Keratinocyte (primary cell): Measurements from ENCODE around the gene UTP14C. TPM values are rescaled to one million over a fixed set of nuclear protein-coding genes. Genes with fewer than 3 reads are reported as not detected.

Experiments
- DNase-seq: peaks from one replicate; pipeline ENCODE4 v3.0.0-alpha.2; 2011; ENCODE audit warnings: low read depth, missing footprints, low spot score
- FAIRE-seq: peaks from 2 replicates; lab custom pipeline; 2011; peaks lifted over from hg19 to GRCh38; lab: Jason Lieb, UNC
- H2AFZ ChIP-seq: 2 replicates; pipeline ENCODE4 v1.6.0; 2012; ENCODE audit warnings: low read length, control low read depth, inconsistent platforms; ENCODE audit not compliant: control insufficient read depth
- H3K27ac ChIP-seq: 2 replicates; pipeline ENCODE4 v1.5.1; 2011; ENCODE audit warnings: low read length; ENCODE audit not compliant: control insufficient read depth, insufficient read depth
- H3K27me3 ChIP-seq: 3 replicates; pipeline ENCODE4 v1.6.0; 2011; ENCODE audit warnings: low read length; ENCODE audit not compliant: control insufficient read depth, insufficient read depth; ENCODE audit errors: extremely low read depth
- H3K36me3 ChIP-seq, 2 experiments: 2 replicates in 1 of 2; 3 replicates in 1 of 2; pipeline ENCODE4 v1.5.1; 2011; ENCODE audit warnings: low read length in 2 of 2, mild to moderate bottlenecking in 1 of 2; ENCODE audit not compliant: control insufficient read depth in 2 of 2, insufficient read depth in 2 of 2; ENCODE audit errors: extremely low read depth in 1 of 2
- H3K4me1 ChIP-seq: 3 replicates; pipeline ENCODE4 v1.5.1; 2011; ENCODE audit warnings: low read length; ENCODE audit not compliant: control insufficient read depth, insufficient read depth; ENCODE audit errors: extremely low read depth
- H3K4me2 ChIP-seq: 3 replicates; pipeline ENCODE4 v1.6.0; 2011; ENCODE audit warnings: low read depth, low read length; ENCODE audit not compliant: control insufficient read depth, insufficient read depth; ENCODE audit errors: extremely low read depth
- H3K4me3 ChIP-seq, 3 experiments: fragments of 200-600 bp in 1 of 3; sonication (generic) in 1 of 3; 2 replicates in 2 of 3; 3 replicates in 1 of 3; pipeline ENCODE4 v1.5.1; 2011 to 2016; ENCODE audit warnings: low read length in 3 of 3, mild to moderate bottlenecking in 3 of 3, control low read depth in 2 of 3, inconsistent platforms in 1 of 3, low read depth in 1 of 3, mixed read lengths in 1 of 3, mixed run types in 1 of 3, moderate library complexity in 1 of 3; ENCODE audit not compliant: control insufficient read depth in 2 of 3, insufficient read depth in 2 of 3; ENCODE audit errors: extremely low read depth in 1 of 3
- H3K79me2 ChIP-seq: 2 replicates; pipeline ENCODE4 v1.6.0; 2012; ENCODE audit warnings: low read length; ENCODE audit not compliant: control insufficient read depth, insufficient read depth
- H3K9ac ChIP-seq: 3 replicates; pipeline ENCODE4 v1.6.0; 2011; ENCODE audit warnings: low read length; ENCODE audit not compliant: control insufficient read depth, insufficient read depth; ENCODE audit errors: extremely low read depth
- H3K9me1 ChIP-seq: 3 replicates; pipeline ENCODE4 v1.6.0; 2011; ENCODE audit warnings: low read length; ENCODE audit not compliant: control insufficient read depth, insufficient read depth; ENCODE audit errors: extremely low read depth
- H3K9me3 ChIP-seq: 2 replicates; pipeline ENCODE4 v1.5.1; 2012; ENCODE audit warnings: low read depth, low read length; ENCODE audit not compliant: control insufficient read depth
- H4K20me1 ChIP-seq: 3 replicates; pipeline ENCODE4 v1.6.0; 2011; ENCODE audit warnings: low read length; ENCODE audit not compliant: control insufficient read depth, insufficient read depth; ENCODE audit errors: extremely low read depth
- EZH2 ChIP-seq: IDR thresholded peaks from one replicate; pipeline ENCODE4 v1.6.1; 2012; ENCODE audit warnings: inconsistent platforms, mild to moderate bottlenecking, low read length, moderate library complexity
- dilution Hi-C: fragments of 300-500 bp; cut with MboI; formaldehyde crosslinking; loops from one replicate; pipeline ENCODE4 v1.7.0; 2020; ENCODE audit warnings: low sequenced_read_pairs; ENCODE audit not compliant: extremely low pct_ligation_motif_present
- polyA plus RNA-seq, 5 experiments: library from polyadenylated mRNA; depleted of rRNA in 3 of 5; stranded (reverse) in 3 of 5; stranded (forward) in 1 of 5; unstranded in 1 of 5; fragments of >200 nt; gene quantifications; 1 replicate in 1 of 5; 2 replicates in 3 of 5; 3 replicates in 1 of 5; pipeline versions ENCODE4 v1.2.1 to v1.2.3, GENCODE V29; 2011 to 2012; ENCODE audit warnings: missing spikeins in 2 of 5, low read depth in 1 of 5, low replicate concordance in 1 of 5
- TF ChIP-seq, protein P1 (sequence below), 3 experiments: IDR thresholded peaks in 1 of 3; conservative IDR thresholded peaks in 1 of 3; optimal IDR thresholded peaks in 1 of 3; 2 replicates in 2 of 3; 3 replicates in 1 of 3; pipeline versions ENCODE3 to v1.5.1; 2011; ENCODE audit warnings: low read length in 3 of 3, mild to moderate bottlenecking in 3 of 3, moderate library complexity in 2 of 3, control low read depth in 1 of 3, inconsistent platforms in 1 of 3; ENCODE audit not compliant: insufficient read depth in 2 of 3; ENCODE audit errors: extremely low read depth in 1 of 3

The UTP14C gene
- polyA plus RNA-seq, 1 donor (not counting 4 experiments of a cell fraction or from before 2014, with no cell fraction given), result 10.8 TPM

DNA sequence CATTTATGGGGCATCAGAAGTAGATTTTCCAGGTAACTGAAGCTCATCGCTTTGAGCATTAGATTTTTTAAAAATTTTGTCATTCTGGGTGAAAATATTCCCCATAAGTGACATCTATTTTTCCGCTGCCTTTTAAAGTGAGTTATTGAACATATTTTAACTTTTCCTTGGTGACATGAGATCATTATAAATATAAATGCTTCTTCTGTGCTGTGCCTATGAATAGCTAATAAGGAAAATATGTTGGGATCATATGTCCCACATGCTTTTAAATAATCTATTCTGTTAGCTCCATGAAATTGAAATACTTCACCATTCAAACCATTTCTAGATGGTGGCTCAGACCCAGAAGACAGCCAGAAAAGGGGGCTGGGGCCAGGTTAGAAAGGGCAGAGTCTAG lies 27.3 kb upstream of the UTP14C start:
- H3K27me3 ChIP-seq, result peaks cover 12% of the 10 kb centered on the region
- H3K4me3 ChIP-seq, result no peak overlapping the region
- no peak overlapping the region for H2AFZ ChIP-seq
- no peaks in the 10 kb centered on the region for H3K9me3 ChIP-seq
- H3K27ac ChIP-seq, result no peak overlapping the region
- DNase-seq, result no peak
- H3K9me1 ChIP-seq, result no peaks in the 10 kb centered on the region
- H3K36me3 ChIP-seq, result no peaks in the 10 kb centered on the region
- no peak overlapping the region for H3K9ac ChIP-seq
- H4K20me1 ChIP-seq, result no peaks in the 10 kb centered on the region
- FAIRE-seq, result no peak
- TF ChIP-seq, protein P1, sequence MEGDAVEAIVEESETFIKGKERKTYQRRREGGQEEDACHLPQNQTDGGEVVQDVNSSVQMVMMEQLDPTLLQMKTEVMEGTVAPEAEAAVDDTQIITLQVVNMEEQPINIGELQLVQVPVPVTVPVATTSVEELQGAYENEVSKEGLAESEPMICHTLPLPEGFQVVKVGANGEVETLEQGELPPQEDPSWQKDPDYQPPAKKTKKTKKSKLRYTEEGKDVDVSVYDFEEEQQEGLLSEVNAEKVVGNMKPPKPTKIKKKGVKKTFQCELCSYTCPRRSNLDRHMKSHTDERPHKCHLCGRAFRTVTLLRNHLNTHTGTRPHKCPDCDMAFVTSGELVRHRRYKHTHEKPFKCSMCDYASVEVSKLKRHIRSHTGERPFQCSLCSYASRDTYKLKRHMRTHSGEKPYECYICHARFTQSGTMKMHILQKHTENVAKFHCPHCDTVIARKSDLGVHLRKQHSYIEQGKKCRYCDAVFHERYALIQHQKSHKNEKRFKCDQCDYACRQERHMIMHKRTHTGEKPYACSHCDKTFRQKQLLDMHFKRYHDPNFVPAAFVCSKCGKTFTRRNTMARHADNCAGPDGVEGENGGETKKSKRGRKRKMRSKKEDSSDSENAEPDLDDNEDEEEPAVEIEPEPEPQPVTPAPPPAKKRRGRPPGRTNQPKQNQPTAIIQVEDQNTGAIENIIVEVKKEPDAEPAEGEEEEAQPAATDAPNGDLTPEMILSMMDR (optimal IDR thresholded peaks at IDR 0.05 in 1 of 3, IDR thresholded peaks at IDR 0.05 in 1 of 3, conservative IDR thresholded peaks at IDR 0.05 in 1 of 3; ENCODE audit: extremely low read depth in 1 of 3, insufficient read depth in 2 of 3, low read length in 3 of 3), result no peak
- TF ChIP-seq EZH2, result no peak
- H3K4me2 ChIP-seq, result no peak overlapping the region
- no peaks in the 10 kb centered on the region for H3K79me2 ChIP-seq
- H3K4me1 ChIP-seq, result peaks cover 12% of the 10 kb centered on the region
- dilution Hi-C loops, result no loop called here

DNA sequence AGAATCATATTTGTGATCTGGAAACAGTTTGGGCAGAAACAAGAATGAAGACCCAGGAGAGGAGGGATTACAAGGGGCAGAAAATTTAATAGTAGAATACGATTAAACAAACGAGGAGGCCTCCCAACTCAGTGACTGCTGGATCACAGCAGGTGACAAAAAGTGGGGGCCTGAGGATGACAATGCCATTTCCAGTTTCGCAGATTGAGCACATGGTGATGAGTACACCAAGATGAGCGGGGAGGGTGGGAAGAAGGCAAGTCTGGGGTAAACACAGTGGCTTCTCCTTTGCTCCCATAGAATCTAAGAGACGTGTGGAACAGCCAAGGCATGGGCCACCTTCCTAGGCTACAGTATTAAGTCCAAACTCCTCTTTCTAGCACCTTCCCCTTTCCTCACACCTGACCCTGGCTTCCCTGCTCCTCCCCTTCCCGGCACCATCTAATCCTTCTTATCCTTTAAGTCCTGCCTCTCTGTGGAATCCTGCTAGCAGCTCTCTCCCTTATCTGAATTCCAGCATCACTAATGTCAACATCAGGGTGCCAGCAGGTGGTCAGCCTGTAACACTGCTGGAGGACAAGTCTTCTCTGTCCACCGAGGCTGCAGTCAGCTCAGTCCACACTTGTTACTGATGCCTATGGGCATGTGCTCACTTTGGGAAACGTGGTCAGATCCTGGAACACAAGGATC lies 26.7 kb upstream of the UTP14C start:
- FAIRE-seq, result no peak

More for the DNA sequence above, 26.7 kb upstream of the UTP14C start:
- H3K9me1 ChIP-seq, result no peaks in the 10 kb centered on the region
- H3K9ac ChIP-seq, result no peak overlapping the region
- TF ChIP-seq, protein P1 (optimal IDR thresholded peaks at IDR 0.05 in 1 of 3, IDR thresholded peaks at IDR 0.05 in 1 of 3, conservative IDR thresholded peaks at IDR 0.05 in 1 of 3; ENCODE audit: extremely low read depth in 1 of 3, insufficient read depth in 2 of 3, low read length in 3 of 3), result no peak
- TF ChIP-seq EZH2, result no peak
- peaks cover 12% of the 10 kb centered on the region for H3K4me1 ChIP-seq
- dilution Hi-C loops, result no loop called here
- no peak for DNase-seq
- peaks cover 12% of the 10 kb centered on the region for H3K27me3 ChIP-seq
- H2AFZ ChIP-seq, result no peak overlapping the region
- H3K4me2 ChIP-seq, result no peak overlapping the region
- H3K79me2 ChIP-seq, result no peaks in the 10 kb centered on the region
- no peak overlapping the region for H3K27ac ChIP-seq
- no peaks in the 10 kb centered on the region for H3K9me3 ChIP-seq
- H4K20me1 ChIP-seq, result no peaks in the 10 kb centered on the region
- H3K36me3 ChIP-seq, result no peaks in the 10 kb centered on the region
- H3K4me3 ChIP-seq, result no peak overlapping the region
